ENCODE measurements around the gene MAT1A.

DNA sequence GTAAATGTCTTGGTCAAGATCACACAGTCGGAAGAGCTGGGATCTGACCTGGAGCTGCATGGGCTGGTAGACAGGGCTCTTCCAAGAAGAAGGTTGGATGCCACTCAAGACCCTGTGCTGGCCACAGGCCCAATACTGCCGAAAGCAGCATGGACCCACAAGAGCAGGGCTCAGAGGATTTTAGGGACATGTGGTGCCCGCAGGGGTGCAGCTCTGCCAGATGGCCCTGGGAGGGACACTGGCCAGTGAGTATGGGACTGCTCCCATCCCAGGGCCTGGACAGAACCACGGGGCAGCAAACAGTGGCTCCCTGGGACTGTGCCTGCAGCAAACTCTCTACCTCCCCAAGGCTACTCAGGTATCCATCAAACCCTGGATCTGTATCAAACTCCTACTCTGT lies 12.4 kb downstream of the MAT1A start:
- TF ChIP-seq EZH2phosphoT487 (IDR thresholded peaks at IDR 0.05; ENCODE audit: insufficient read depth, low read depth) (no peak), EZH2 (IDR thresholded peaks at IDR 0.05; ENCODE audit: insufficient read depth, poor library complexity, severe bottlenecking) (no peak)
